ENCODE data around the gene PIK3CG. TPM values are rescaled to one million over a fixed set of nuclear protein-coding genes. Genes with fewer than 3 reads are reported as not detected.

PIK3CG gene
- total and polyA plus RNA-seq, 2 donors (not counting 1 experiment from before 2014, with no cell fraction given): 13.3 to 44.8 TPM

GRCh38 chr7:106911959-106912358 is 46.9 kb downstream of the PIK3CG start:
- Histone ChIP-seq H3K4me1 (ENCODE audit: control insufficient read depth in 2 of 2, insufficient read depth in 2 of 2, low read length in 2 of 2) (no peaks in the 10 kb centered on the region), H3K36me3 (replicated peaks in 1 of 2; ENCODE audit: control extremely low read depth in 1 of 2, control insufficient read depth in 1 of 2, extremely low read depth in 1 of 2, insufficient read depth in 2 of 2, low read length in 1 of 2) (peaks cover 0 to 17% of the 10 kb centered on the region in 2 experiments), H4K20me1 (ENCODE audit: control insufficient read depth, insufficient read depth, low read length, poor library complexity, severe bottlenecking) (no peaks in the 10 kb centered on the region), H3K9ac (ENCODE audit: low read length) (no peak overlapping the region), H3K79me2 (ENCODE audit: control insufficient read depth, insufficient read depth, low read length) (no peaks in the 10 kb centered on the region), H3K27me3 (replicated peaks in 1 of 4; ENCODE audit: control extremely low read depth in 1 of 4, control insufficient read depth in 3 of 4, insufficient read depth in 4 of 4, low read length in 3 of 4) (no peaks in the 10 kb centered on the region), H3K27ac (ENCODE audit: low read length in 2 of 2) (no peak overlapping the region), H3K9me3 (ENCODE audit: control extremely low read depth in 1 of 3, control insufficient read depth in 2 of 3, insufficient read depth in 1 of 3, low read length in 2 of 3) (no peaks in the 10 kb centered on the region), H3K4me3 (ENCODE audit: control extremely low read depth in 1 of 5, extremely low read depth in 1 of 5, insufficient read depth in 1 of 5, low read depth in 2 of 5, low read length in 4 of 5) (no peak overlapping the region), H3K4me2 (replicated peaks; ENCODE audit: low read depth, low read length, poor library complexity, severe bottlenecking) (no peak overlapping the region), H2AFZ (ENCODE audit: insufficient read depth, low read depth, low read length, poor library complexity, severe bottlenecking) (no peak overlapping the region)
- ChIA-PET POLR2A (no interaction called here), CTCF (no interaction called here)
- ATAC-seq (ENCODE audit: low read depth) (no peak), DNase-seq (no peak)
- no peak for TF ChIP-seq EZH2 (IDR thresholded peaks at IDR 0.05; ENCODE audit: borderline replicate concordance, insufficient read depth, low read depth, low read length, poor library complexity, severe bottlenecking)
- TF ChIP-seq, protein P1, sequence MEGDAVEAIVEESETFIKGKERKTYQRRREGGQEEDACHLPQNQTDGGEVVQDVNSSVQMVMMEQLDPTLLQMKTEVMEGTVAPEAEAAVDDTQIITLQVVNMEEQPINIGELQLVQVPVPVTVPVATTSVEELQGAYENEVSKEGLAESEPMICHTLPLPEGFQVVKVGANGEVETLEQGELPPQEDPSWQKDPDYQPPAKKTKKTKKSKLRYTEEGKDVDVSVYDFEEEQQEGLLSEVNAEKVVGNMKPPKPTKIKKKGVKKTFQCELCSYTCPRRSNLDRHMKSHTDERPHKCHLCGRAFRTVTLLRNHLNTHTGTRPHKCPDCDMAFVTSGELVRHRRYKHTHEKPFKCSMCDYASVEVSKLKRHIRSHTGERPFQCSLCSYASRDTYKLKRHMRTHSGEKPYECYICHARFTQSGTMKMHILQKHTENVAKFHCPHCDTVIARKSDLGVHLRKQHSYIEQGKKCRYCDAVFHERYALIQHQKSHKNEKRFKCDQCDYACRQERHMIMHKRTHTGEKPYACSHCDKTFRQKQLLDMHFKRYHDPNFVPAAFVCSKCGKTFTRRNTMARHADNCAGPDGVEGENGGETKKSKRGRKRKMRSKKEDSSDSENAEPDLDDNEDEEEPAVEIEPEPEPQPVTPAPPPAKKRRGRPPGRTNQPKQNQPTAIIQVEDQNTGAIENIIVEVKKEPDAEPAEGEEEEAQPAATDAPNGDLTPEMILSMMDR (IDR thresholded peaks at IDR 0.05): no peak
- Mint-ChIP-seq H3K4me1 (no peaks in the 10 kb centered on the region), H3K4me3 (no peak overlapping the region), H3K9me3 (ENCODE audit: insufficient read depth) (no peaks in the 10 kb centered on the region), H3K27me3 (no peaks in the 10 kb centered on the region), H3K27ac (peak overlapping the region; percentile 4)
- 88% methylated on average over 1 of the region's 2 CpGs for WGBS (ENCODE audit: insufficient coverage)
- intact Hi-C loops (cut with micrococcal nuclease): no loop called here

- no peak overlapping the region for H3K4me2 ChIP-seq (replicated peaks; ENCODE audit: low read depth, low read length, poor library complexity, severe bottlenecking)
- no peak for ATAC-seq (ENCODE audit: low read depth)
- intact Hi-C loops (cut with micrococcal nuclease): no loop called here
- Mint-ChIP-seq H3K4me3 (no peak overlapping the region), H3K9me3 (ENCODE audit: insufficient read depth) (no peaks in the 10 kb centered on the region), H3K27ac (no peak overlapping the region), H3K4me1 (no peaks in the 10 kb centered on the region), H3K27me3 (no peaks in the 10 kb centered on the region)
- TF ChIP-seq, protein P1 (IDR thresholded peaks at IDR 0.05): no peak
- no peak for TF ChIP-seq EZH2 (IDR thresholded peaks at IDR 0.05; ENCODE audit: borderline replicate concordance, insufficient read depth, low read depth, low read length, poor library complexity, severe bottlenecking)
- no peak overlapping the region for H3K4me3 ChIP-seq (ENCODE audit: control extremely low read depth in 1 of 5, extremely low read depth in 1 of 5, insufficient read depth in 1 of 5, low read depth in 2 of 5, low read length in 4 of 5)
- no peaks in the 10 kb centered on the region for H3K4me1 ChIP-seq (ENCODE audit: control insufficient read depth in 2 of 2, insufficient read depth in 2 of 2, low read length in 2 of 2)
- no peak for DNase-seq
- H3K27ac ChIP-seq (ENCODE audit: low read length in 2 of 2): no peak overlapping the region
- CTCF ChIA-PET: no interaction called here
- H3K9ac ChIP-seq (ENCODE audit: low read length): no peak overlapping the region
- H3K27me3 ChIP-seq (replicated peaks in 1 of 4; ENCODE audit: control extremely low read depth in 1 of 4, control insufficient read depth in 3 of 4, insufficient read depth in 4 of 4, low read length in 3 of 4): no peaks in the 10 kb centered on the region
- no peak overlapping the region for H2AFZ ChIP-seq (ENCODE audit: insufficient read depth, low read depth, low read length, poor library complexity, severe bottlenecking)
- H3K36me3 ChIP-seq (replicated peaks in 1 of 2; ENCODE audit: control extremely low read depth in 1 of 2, control insufficient read depth in 1 of 2, extremely low read depth in 1 of 2, insufficient read depth in 2 of 2, low read length in 1 of 2): no peaks in the 10 kb centered on the region
- 100% methylated on average over 2 of the region's 3 CpGs for WGBS (ENCODE audit: insufficient coverage)
- POLR2A ChIA-PET: no interaction called here
- no peaks in the 10 kb centered on the region for H3K79me2 ChIP-seq (ENCODE audit: control insufficient read depth, insufficient read depth, low read length)
- H3K9me3 ChIP-seq (ENCODE audit: control extremely low read depth in 1 of 3, control insufficient read depth in 2 of 3, insufficient read depth in 1 of 3, low read length in 2 of 3): peaks cover 0 to 3% (median 0%) of the 10 kb centered on the region in 3 donors
- no peaks in the 10 kb centered on the region for H4K20me1 ChIP-seq (ENCODE audit: control insufficient read depth, insufficient read depth, low read length, poor library complexity, severe bottlenecking)
These were observed 49.0 kb downstream of the PIK3CG start for GRCh38 chr7:106914018-106914607.

Measured in B cell (primary cell).